K562 (cell line): ENCODE results near the gene ATP8B4. TPM values are rescaled to one million over a fixed set of nuclear protein-coding genes. Genes with fewer than 3 reads are reported as not detected.

ENCODE experiments used
- ATAC-seq: fragments of 200-7000 bp; cut with Tn5 transposase; 3 replicates; pipeline ENCODE4 v1.9.1; 2020; ENCODE audit warnings: moderate library complexity
- BruUV-seq: library from RNA; stranded (reverse); fragments of 400-500 nt; replicated peaks from 2 replicates; lab custom pipeline; 2021; lab: Mats Ljungman, UMichigan
- CTCF ChIA-PET: fragments of 300-600 bp; formaldehyde crosslinking; extraction: SDS; loops from one replicate; lab custom pipeline; 2021; ENCODE audit warnings: low intra/inter-chr PET ratio; lab: Yijun Ruan, JAX
- POLR2A ChIA-PET: fragments of 300-600, 350-650 bp; sonication (Branson Sonifier 250); formaldehyde crosslinking; extraction: SDS; loops from one replicate; lab custom pipeline; 2021; ENCODE audit warnings: antibody characterized with exemption, inconsistent platforms; lab: Yijun Ruan, JAX
- DNase-seq, 4 experiments: peaks; one replicate each; pipeline versions ENCODE4 v3.0.0 to v3.0.0-alpha.2; 2011 to 2018; ENCODE audit warnings: low spot score in 3 of 4, mixed read lengths in 3 of 4; ENCODE audit errors: extremely low read depth in 1 of 4
- FAIRE-seq: peaks from 2 replicates; lab custom pipeline; 2011; peaks lifted over from hg19 to GRCh38; lab: Jason Lieb, UNC
- H2AFZ ChIP-seq: 2 replicates; pipeline ENCODE4 v1.6.0; 2011; ENCODE audit warnings: low read depth, low read length, control low read depth, inconsistent platforms
- H3K27ac ChIP-seq: fragments of 200-600 bp; 3 replicates; pipeline ENCODE4 v1.8.0; 2011; ENCODE audit warnings: low read depth, mild to moderate bottlenecking, control low read depth, inconsistent platforms, low read length, moderate library complexity, mixed read lengths; ENCODE audit errors: extremely low read depth
- H3K27me3 ChIP-seq, 2 experiments: fragments of 300-600 bp in 1 of 2; 2 replicates in 1 of 2; 3 replicates in 1 of 2; pipeline versions ENCODE4 v1.6.0 to v1.8.0; 2011; ENCODE audit warnings: inconsistent platforms in 2 of 2, low read length in 2 of 2, mild to moderate bottlenecking in 1 of 2, mixed read lengths in 1 of 2, moderate library complexity in 1 of 2; ENCODE audit not compliant: control insufficient read depth in 2 of 2, insufficient read depth in 2 of 2
- H3K36me3 ChIP-seq: fragments of 300-600 bp; 3 replicates; pipeline ENCODE4 v1.8.0; 2011; ENCODE audit warnings: mild to moderate bottlenecking, low read length, inconsistent platforms; ENCODE audit not compliant: control insufficient read depth, insufficient read depth
- H3K4me1 ChIP-seq, 2 experiments: fragments of 200-600 bp in 1 of 2; replicated peaks in 1 of 2; 2 replicates in 1 of 2; 3 replicates in 1 of 2; pipeline versions ENCODE4 v1.5.1 to v1.8.0; 2011; ENCODE audit warnings: inconsistent platforms in 2 of 2, low read length in 2 of 2, mild to moderate bottlenecking in 1 of 2, mixed read lengths in 1 of 2, moderate library complexity in 1 of 2; ENCODE audit not compliant: control insufficient read depth in 2 of 2, insufficient read depth in 2 of 2
- H3K4me2 ChIP-seq: 2 replicates; pipeline ENCODE4 v1.6.1; 2011; ENCODE audit warnings: low read length, control low read depth, inconsistent platforms, mixed read lengths; ENCODE audit not compliant: insufficient read depth
- H3K4me3 ChIP-seq: fragments of 200-600 bp; sonication (generic), shearing (Covaris generic); 2 replicates; pipeline ENCODE4 v1.5.1; 2016; ENCODE audit warnings: control low read depth, inconsistent platforms
- H3K79me2 ChIP-seq: fragments of 200-600 bp; 3 replicates; pipeline ENCODE4 v1.8.0; 2011; ENCODE audit warnings: low read length, inconsistent platforms; ENCODE audit not compliant: control insufficient read depth, insufficient read depth
- H3K9ac ChIP-seq, 2 experiments: 2 replicates each; pipeline versions ENCODE4 v1.6.0 to v1.6.1; 2011; ENCODE audit warnings: low read depth in 2 of 2, low read length in 2 of 2, control low read depth in 1 of 2, inconsistent platforms in 1 of 2, mild to moderate bottlenecking in 1 of 2, mixed read lengths in 1 of 2; ENCODE audit not compliant: insufficient read depth in 1 of 2
- H3K9me1 ChIP-seq: one replicate; pipeline ENCODE4 v1.6.0; 2011; ENCODE audit warnings: inconsistent platforms, mild to moderate bottlenecking, low read length, moderate library complexity; ENCODE audit not compliant: control insufficient read depth, insufficient read depth
- H3K9me3 ChIP-seq: replicated peaks from 2 replicates; pipeline ENCODE4 v1.5.1; 2011; ENCODE audit warnings: low read depth, low read length, inconsistent platforms; ENCODE audit not compliant: control insufficient read depth, insufficient read depth
- H4K20me1 ChIP-seq: replicated peaks from 2 replicates; pipeline ENCODE4 v1.6.1; 2011; ENCODE audit warnings: low read length, inconsistent platforms, mixed read lengths; ENCODE audit not compliant: control insufficient read depth, insufficient read depth
- CEBPZ ChIP-seq: fragments of 150-350 bp; IDR thresholded peaks from 2 replicates; pipeline ENCODE4 v1.6.1; 2014; ENCODE audit warnings: low read depth, mild to moderate bottlenecking, low read length, borderline replicate concordance
- PRMT5 ChIP-seq: sonication (generic); formaldehyde crosslinking; IDR thresholded peaks from 2 replicates; pipeline ENCODE4 v1.5.0; 2020; ENCODE audit warnings: missing genetic modification reagents
- PTTG1 ChIP-seq: fragments of 450-650 bp; IDR thresholded peaks from 2 replicates; pipeline ENCODE4 v1.6.1; 2016; ENCODE audit warnings: low read depth, mild to moderate bottlenecking, missing genetic modification characterization, missing compliant biosample characterization
- WGBS: fragments of 100-300 bp; shearing (Covaris generic); methylation state at CpG from one replicate; pipeline ENCODE4 v1.1.6; 2016; ENCODE audit warnings: low coverage, mixed read lengths; ENCODE audit not compliant: insufficient coverage; ENCODE audit errors: missing lambda C conversion rate; 5-methylcytosine and 5-hydroxymethylcytosine counted together
- in situ Hi-C: fragments of 300-500 bp; cut with MboI; formaldehyde crosslinking; loops from 4 replicates; pipeline ENCODE4 v1.15.0; 2018; ENCODE audit warnings: inconsistent platforms, mixed read lengths
- intact Hi-C: fragments of 100-400 bp; cut with micrococcal nuclease; formaldehyde crosslinking; loops from 2 replicates; pipeline ENCODE4 v1.14.2; 2022
- polyA plus RNA-seq, 8 experiments: library from polyadenylated mRNA; depleted of rRNA in 4 of 8; stranded (reverse) in 5 of 8; unstranded in 3 of 8; fragments of >200 nt; fragmentation: Nextera tagmentation in 2 of 8; fragmentation: Illumina TruSeq in 1 of 8; extraction: Ambion mirVana in 2 of 8; extraction: Trizol in 1 of 8; gene quantifications; 2 replicates each; pipeline versions ENCODE4 v1.2.1 to v1.2.3, GENCODE V29; 2011 to 2014; ENCODE audit warnings: inconsistent platforms in 1 of 8, missing spikeins in 1 of 8
- total RNA-seq, 7 experiments: library from RNA; depleted of rRNA in 6 of 7; stranded (reverse); fragments of >200 nt in 6 of 7; fragmentation: Illumina TruSeq in 2 of 7; extraction: Trizol in 2 of 7; gene quantifications; 2 replicates each; pipeline versions ENCODE4 v1.2.1 to v1.2.3, GENCODE V29; 2011 to 2021; ENCODE audit warnings: low replicate concordance in 1 of 7
- TF ChIP-seq, protein P1 (sequence below): sonication (generic); formaldehyde crosslinking; IDR thresholded peaks from 2 replicates; pipeline ENCODE4 v1.8.0; 2022; ENCODE audit warnings: mild to moderate bottlenecking, missing genetic modification reagents

ATP8B4 gene
- total and polyA plus RNA-seq, 9 of the 15 experiments (the other 6 are each of a cell fraction or from before 2014, with no cell fraction given) = 0.14 to 2.5 (median 0.44) TPM

DNA sequence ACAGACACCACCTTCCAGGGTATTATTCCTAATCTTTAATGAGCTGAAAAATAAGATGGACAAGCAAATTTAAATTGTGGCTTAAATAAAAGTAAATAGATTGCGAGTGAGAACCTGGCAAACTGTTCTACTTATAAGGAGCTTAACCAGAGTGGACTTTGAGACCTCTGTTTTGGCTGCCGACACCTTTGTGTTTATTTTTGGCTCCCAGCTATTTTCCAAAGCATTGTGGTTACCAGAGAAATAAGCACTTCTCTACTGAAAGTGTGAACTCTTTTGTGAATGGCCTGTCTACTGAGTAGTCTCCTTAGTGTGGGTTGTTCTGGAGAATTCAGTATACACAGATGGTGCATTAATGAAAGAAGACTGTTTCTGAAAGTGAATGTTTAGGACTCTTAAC lies 109.4 kb downstream of the ATP8B4 start:
- Histone ChIP-seq H4K20me1 (no peaks in the 10 kb centered on the region), H3K79me2 (no peaks in the 10 kb centered on the region), H3K9me1 (no peaks in the 10 kb centered on the region), H3K27ac (no peak overlapping the region), H3K4me1 (no peaks in the 10 kb centered on the region), H3K27me3 (no peaks in the 10 kb centered on the region; a peak in 1 of 5 replicates), H3K4me3 (no peak overlapping the region), H3K9me3 (no peaks in the 10 kb centered on the region), H3K9ac (no peak overlapping the region), H3K36me3 (no peaks in the 10 kb centered on the region), H2AFZ (no peak overlapping the region), H3K4me2 (no peak overlapping the region)
- ChIA-PET CTCF (no interaction called here), POLR2A (interaction anchor here (1.2 kb wide), 1 partner anchor 157 kb away, joined by 3 read pairs; no protein-coding TSS in a partner anchor)
- TF ChIP-seq, protein P1, sequence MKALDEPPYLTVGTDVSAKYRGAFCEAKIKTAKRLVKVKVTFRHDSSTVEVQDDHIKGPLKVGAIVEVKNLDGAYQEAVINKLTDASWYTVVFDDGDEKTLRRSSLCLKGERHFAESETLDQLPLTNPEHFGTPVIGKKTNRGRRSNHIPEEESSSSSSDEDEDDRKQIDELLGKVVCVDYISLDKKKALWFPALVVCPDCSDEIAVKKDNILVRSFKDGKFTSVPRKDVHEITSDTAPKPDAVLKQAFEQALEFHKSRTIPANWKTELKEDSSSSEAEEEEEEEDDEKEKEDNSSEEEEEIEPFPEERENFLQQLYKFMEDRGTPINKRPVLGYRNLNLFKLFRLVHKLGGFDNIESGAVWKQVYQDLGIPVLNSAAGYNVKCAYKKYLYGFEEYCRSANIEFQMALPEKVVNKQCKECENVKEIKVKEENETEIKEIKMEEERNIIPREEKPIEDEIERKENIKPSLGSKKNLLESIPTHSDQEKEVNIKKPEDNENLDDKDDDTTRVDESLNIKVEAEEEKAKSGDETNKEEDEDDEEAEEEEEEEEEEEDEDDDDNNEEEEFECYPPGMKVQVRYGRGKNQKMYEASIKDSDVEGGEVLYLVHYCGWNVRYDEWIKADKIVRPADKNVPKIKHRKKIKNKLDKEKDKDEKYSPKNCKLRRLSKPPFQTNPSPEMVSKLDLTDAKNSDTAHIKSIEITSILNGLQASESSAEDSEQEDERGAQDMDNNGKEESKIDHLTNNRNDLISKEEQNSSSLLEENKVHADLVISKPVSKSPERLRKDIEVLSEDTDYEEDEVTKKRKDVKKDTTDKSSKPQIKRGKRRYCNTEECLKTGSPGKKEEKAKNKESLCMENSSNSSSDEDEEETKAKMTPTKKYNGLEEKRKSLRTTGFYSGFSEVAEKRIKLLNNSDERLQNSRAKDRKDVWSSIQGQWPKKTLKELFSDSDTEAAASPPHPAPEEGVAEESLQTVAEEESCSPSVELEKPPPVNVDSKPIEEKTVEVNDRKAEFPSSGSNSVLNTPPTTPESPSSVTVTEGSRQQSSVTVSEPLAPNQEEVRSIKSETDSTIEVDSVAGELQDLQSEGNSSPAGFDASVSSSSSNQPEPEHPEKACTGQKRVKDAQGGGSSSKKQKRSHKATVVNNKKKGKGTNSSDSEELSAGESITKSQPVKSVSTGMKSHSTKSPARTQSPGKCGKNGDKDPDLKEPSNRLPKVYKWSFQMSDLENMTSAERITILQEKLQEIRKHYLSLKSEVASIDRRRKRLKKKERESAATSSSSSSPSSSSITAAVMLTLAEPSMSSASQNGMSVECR (CRISPR knock-in tag) = no peak
- TF ChIP-seq PTTG1 (tag) (no peak), CEBPZ (no peak), PRMT5 (CRISPR knock-in tag) (no peak)
- no peak for DNase-seq
- ATAC-seq = no peak
- FAIRE-seq = no peak
- 0% methylated on average over 2 of the region's 2 CpGs for WGBS
- in situ Hi-C loops = no loop called here
- intact Hi-C loops = loop anchor here (5.0 kb wide), 1 partner anchor 138 kb away; no protein-coding TSS in a partner anchor
- BruUV-seq = no TSS peak
